ACC112 (cell line): Measurements from ENCODE around the gene EPB41L1.

ENCODE experiments used
- H2AFZ ChIP-seq: fragments of 200-600 bp; sonication (generic); one replicate; pipeline ENCODE4 v1.6.0; 2017; ENCODE audit warnings: antibody characterized with exemption, low read length; ENCODE audit not compliant: unreplicated experiment
- H3K27ac ChIP-seq: fragments of 200-600 bp; sonication (generic); 2 replicates; pipeline ENCODE4 v1.5.1; 2014; ENCODE audit warnings: low read depth, mild to moderate bottlenecking, antibody characterized with exemption, low read length, moderate library complexity
- H3K27me3 ChIP-seq: fragments of 200-600 bp; sonication (generic); 2 replicates; pipeline ENCODE4 v1.6.1; 2014; ENCODE audit warnings: mild to moderate bottlenecking, antibody characterized with exemption, low read length, moderate library complexity, mixed read lengths; ENCODE audit not compliant: insufficient read depth
- H3K36me3 ChIP-seq: fragments of 200-600 bp; sonication (generic); 2 replicates; pipeline ENCODE4 v1.6.1; 2016; ENCODE audit warnings: mild to moderate bottlenecking, antibody characterized with exemption, low read length, moderate library complexity, mixed read lengths; ENCODE audit not compliant: insufficient read depth
- H3K4me1 ChIP-seq: fragments of 200-600 bp; sonication (generic); one replicate; pipeline ENCODE4 v1.6.1; 2016; ENCODE audit warnings: low read length, mixed read lengths; ENCODE audit not compliant: insufficient read depth, unreplicated experiment, control insufficient read depth
- H3K4me3 ChIP-seq: fragments of 200-600 bp; sonication (generic); 2 replicates; pipeline ENCODE4 v1.5.1; 2014; ENCODE audit warnings: mild to moderate bottlenecking, low read depth, low read length
- H3K79me2 ChIP-seq: fragments of 200-600 bp; sonication (generic); one replicate; pipeline ENCODE4 v1.6.0; 2016; ENCODE audit warnings: low read length; ENCODE audit not compliant: control insufficient read depth, unreplicated experiment, insufficient read depth

Gene EPB41L1

DNA sequence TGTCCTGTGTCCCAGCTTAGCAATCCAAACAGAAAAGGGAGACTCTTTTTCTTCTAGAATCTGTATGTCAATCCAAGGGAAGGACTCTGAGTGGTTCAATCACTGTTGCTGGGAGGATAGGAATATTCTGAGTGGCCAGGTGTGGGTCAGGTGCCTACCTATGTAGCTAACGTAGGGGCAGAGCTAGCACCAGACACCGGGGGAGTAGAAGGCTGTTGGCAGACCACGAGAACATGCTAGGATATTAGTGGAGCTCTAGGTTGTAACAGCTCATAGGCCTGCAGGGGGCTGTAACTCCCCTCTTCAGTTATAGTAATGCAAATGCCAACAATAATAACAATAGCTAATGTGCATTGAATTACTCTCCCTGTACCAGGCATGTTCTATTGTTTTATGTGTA is 39.8 kb upstream of the EPB41L1 start:
- Histone ChIP-seq H3K4me1 (peaks cover 12% of the 10 kb centered on the region), H3K27ac (no peak overlapping the region), H3K4me3 (no peak overlapping the region), H3K36me3 (no peaks in the 10 kb centered on the region), H2AFZ (no peak overlapping the region), H3K79me2 (no peaks in the 10 kb centered on the region), H3K27me3 (no peaks in the 10 kb centered on the region)

DNA sequence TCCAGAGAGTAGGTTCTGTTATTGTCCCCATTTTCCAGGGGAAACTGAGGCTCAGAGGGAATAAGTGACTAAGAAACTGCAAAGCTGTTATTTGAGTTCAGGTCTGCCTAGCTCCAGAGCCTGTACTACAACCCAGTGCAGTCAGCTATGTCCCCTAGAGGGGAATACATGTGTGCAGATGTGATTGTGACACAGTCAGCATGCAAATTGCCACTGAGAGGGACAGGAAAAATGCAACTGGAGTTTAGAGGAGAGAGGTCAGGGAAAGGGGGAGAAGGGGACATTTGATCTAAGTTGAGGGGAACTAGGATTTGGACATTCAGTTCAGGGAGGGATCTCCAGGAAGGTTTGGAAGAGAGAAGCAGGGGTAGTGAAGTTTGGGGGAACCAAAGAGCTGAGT is 38.6 kb upstream of the EPB41L1 start:
- no peak overlapping the region for H3K4me3 ChIP-seq

DNA sequence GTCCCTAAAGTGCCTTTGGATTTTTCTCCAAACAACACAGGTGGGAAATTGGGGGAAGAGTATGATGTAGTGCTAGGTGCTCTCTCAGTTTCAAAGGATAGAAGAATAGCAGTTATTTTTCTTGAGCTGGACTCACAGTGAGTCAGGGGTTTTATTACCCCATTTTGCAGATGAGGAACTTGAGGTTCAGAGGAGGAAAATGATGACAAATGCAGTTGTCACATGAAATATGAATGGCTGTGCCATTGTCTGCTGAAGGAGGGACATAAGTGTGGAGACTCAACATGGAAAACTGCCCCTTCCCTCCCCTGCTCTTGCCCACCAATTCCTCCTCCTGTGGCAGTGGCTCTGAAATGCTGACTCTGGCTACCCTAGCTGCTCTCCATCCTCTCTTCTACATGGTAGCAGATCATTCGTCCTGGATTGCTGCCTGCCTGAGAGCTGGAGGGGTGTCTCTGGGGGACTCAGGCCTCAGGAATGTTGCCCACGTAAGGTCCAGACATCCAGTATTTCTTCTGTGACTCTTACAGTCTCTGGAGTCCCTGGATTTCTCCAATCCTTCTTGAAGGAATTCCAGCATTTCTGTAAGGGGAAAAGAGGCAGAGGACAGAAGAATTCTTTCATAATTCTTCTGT is 37.6 kb upstream of the EPB41L1 start:
- H3K36me3 ChIP-seq, result no peaks in the 10 kb centered on the region
- no peak overlapping the region for H3K4me3 ChIP-seq
- no peaks in the 10 kb centered on the region for H3K79me2 ChIP-seq
- no peak overlapping the region for H2AFZ ChIP-seq
- H3K27me3 ChIP-seq, result no peaks in the 10 kb centered on the region
- peaks cover 12% of the 10 kb centered on the region for H3K4me1 ChIP-seq
- H3K27ac ChIP-seq, result no peak overlapping the region; the same call in 1 of the 2 replicates

More for the DNA sequence above, 38.6 kb upstream of the EPB41L1 start:
- no peak overlapping the region for H3K27ac ChIP-seq
- peaks cover 12% of the 10 kb centered on the region for H3K4me1 ChIP-seq
- H3K79me2 ChIP-seq, result no peaks in the 10 kb centered on the region
- no peaks in the 10 kb centered on the region for H3K36me3 ChIP-seq
- H3K27me3 ChIP-seq, result no peaks in the 10 kb centered on the region
- H2AFZ ChIP-seq, result no peak overlapping the region

DNA sequence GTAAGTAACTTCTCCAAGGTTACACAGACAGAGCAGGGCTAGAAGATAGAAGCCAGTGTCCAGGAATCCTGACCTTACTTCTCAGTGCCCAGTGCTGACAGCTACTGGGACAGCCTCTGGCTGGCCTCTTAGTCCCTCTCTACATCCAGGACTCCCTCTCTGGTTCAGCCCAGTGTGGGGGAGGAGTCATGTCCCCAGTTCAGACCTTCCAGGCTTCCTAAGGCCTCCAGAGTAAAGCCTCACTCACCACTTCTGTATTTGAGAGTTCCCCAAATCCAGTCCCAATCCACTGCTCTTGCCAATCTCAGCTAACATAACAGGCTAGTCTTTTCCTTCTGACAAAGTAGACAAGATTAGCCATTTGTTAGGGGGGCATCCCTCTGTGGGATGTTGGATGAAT is 36.9 kb upstream of the EPB41L1 start:
- Histone ChIP-seq H3K79me2 (no peaks in the 10 kb centered on the region), H3K27me3 (no peaks in the 10 kb centered on the region), H3K36me3 (no peaks in the 10 kb centered on the region), H3K4me1 (peaks cover 12% of the 10 kb centered on the region), H3K4me3 (no peak overlapping the region), H3K27ac (no peak overlapping the region; the same call in 1 of the 2 replicates), H2AFZ (no peak overlapping the region)

DNA sequence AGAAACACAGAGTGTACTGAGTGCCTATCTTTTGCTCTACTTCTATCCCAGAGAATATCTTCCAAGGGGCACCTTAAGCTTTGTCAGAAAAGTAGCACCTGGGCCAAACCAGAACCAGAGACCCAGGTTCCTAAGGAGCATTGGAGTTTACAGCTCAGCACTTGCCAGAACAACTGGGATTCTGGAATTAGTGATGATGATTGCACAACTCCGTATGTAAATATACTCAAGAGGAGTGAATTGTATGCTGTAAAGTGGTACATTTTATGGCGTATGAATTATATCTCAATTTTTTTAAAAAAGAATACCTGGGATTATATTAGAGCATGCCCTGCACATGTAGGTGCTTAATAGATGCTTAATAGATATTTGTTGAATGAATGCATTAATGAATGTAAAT is 36.2 kb upstream of the EPB41L1 start:
- Histone ChIP-seq H3K36me3 (no peaks in the 10 kb centered on the region), H3K4me1 (peaks cover 12% of the 10 kb centered on the region), H3K27ac (no peak overlapping the region), H3K4me3 (no peak overlapping the region), H2AFZ (no peak overlapping the region), H3K27me3 (no peaks in the 10 kb centered on the region), H3K79me2 (no peaks in the 10 kb centered on the region)

DNA sequence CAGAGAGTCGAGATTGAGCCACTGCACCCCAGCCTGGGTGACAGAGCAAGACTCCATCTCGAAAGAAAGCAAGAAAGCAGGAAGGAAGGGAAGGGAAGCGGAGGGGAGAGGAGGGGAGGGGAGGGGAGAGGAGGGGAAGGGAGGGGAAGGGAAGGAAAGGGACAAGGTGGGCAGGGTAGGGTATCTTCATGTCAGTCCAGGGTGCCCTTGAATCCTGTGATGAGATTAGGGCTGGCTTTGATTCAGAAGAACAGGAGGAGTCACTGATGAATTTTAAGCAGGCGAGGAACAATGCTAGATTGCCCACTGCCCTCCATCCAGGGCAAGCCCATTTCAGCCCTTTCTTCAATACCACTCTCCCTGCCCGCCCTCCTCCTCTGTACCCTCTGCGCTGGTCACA is 35.0 kb upstream of the EPB41L1 start:
- no peaks in the 10 kb centered on the region for H3K27me3 ChIP-seq
- no peaks in the 10 kb centered on the region for H3K36me3 ChIP-seq
- peaks cover 12% of the 10 kb centered on the region for H3K4me1 ChIP-seq
- H3K4me3 ChIP-seq, result no peak overlapping the region
- H3K27ac ChIP-seq, result no peak overlapping the region
- no peaks in the 10 kb centered on the region for H3K79me2 ChIP-seq
- H2AFZ ChIP-seq, result no peak overlapping the region

DNA sequence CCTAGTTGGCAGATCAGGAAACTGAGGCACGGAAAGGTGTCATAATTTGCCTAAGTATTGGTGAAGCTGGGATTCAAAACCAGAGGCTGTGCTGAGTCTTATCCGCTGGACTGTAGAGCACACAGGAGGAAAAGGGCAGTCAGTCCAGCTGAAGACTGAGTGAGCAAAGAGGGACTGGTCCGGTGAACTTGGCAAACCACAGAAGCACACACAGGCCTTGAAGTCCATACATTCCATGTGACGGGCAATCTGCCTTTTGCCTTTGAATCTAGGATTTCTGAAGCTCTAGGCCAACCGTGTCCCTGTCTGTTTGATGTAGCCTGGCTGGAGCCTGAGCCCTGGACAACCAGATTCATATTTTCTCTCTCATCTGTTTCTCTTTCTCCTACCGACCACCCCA is 34.3 kb upstream of the EPB41L1 start:
- Histone ChIP-seq H3K27ac (no peak overlapping the region), H2AFZ (no peak overlapping the region), H3K4me3 (no peak overlapping the region), H3K27me3 (no peaks in the 10 kb centered on the region), H3K36me3 (no peaks in the 10 kb centered on the region), H3K79me2 (no peaks in the 10 kb centered on the region), H3K4me1 (peaks cover 12% of the 10 kb centered on the region)

DNA sequence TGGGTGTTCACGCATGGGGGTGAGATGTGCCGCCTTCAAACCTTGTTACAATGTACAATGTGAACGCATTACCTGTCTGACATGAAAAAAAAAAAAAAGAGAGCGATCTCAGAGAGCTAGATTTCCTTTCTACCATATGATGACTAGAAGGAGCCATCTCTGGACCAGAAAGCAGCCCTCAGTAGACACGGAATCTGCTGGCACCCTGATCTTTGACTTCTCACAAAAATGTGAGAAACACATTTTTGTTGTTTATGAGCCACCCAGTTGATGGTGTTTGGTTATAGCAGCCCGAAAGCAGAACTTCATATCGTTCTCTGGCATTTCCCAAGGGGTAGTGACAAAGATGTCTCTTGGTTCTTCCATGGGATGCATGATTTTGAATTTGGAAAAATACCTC is 33.5 kb upstream of the EPB41L1 start:
- H3K4me1 ChIP-seq, result peaks cover 12% of the 10 kb centered on the region
- no peak overlapping the region for H3K27ac ChIP-seq
- no peak overlapping the region for H2AFZ ChIP-seq
- H3K79me2 ChIP-seq, result no peaks in the 10 kb centered on the region
- H3K36me3 ChIP-seq, result no peaks in the 10 kb centered on the region
- H3K27me3 ChIP-seq, result no peaks in the 10 kb centered on the region
- no peak overlapping the region for H3K4me3 ChIP-seq

DNA sequence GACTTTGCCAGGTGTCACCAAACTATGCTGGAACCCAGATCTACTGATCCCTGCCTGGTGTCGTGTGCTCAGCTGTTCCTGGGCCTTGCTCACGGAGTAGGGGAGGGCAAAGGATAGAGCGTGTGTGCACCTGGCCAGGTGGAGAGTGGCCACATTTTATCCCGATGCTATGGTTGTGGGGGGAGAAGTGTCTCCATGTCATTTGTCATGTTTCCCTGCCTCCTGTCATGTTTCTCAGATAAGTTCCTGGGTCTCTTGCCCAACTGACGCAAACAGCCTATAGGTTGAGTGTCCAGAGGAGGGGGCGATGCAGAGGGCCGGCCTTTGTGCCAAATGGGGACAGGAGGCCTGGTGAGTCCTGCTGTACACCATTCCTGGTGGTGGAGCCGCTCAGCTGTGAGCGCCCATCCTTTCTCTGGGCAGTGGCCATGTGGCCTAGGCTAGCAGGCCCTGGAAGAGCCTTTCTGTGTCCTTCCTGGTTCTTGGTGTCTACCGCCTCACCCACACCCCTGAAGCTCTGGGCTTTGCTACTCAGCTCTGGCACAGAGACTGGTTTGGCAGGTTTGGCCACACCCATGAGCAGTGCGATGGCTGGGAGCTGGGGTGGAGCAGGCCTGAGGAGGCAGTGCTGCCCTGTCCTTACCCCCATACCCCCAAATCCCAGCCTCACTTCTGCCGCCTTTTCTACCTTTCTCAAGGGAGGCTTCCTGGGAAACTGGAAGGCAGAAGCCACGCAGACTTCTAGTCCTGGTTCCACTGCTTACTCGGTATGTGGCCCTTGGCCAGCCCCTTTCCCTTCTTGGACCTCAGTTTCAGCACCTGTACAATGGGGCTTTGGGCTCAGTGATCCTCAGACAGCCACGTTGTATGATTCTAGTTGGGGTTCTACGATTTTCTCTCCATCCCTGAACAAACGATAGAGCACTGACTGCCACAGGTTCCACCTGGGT is 32.3 kb upstream of the EPB41L1 start:
- Histone ChIP-seq H3K79me2 (no peaks in the 10 kb centered on the region), H3K27ac (no peak overlapping the region), H3K4me1 (peaks cover 1% of the 10 kb centered on the region), H2AFZ (no peak overlapping the region), H3K27me3 (no peaks in the 10 kb centered on the region), H3K4me3 (no peak overlapping the region), H3K36me3 (no peaks in the 10 kb centered on the region)

DNA sequence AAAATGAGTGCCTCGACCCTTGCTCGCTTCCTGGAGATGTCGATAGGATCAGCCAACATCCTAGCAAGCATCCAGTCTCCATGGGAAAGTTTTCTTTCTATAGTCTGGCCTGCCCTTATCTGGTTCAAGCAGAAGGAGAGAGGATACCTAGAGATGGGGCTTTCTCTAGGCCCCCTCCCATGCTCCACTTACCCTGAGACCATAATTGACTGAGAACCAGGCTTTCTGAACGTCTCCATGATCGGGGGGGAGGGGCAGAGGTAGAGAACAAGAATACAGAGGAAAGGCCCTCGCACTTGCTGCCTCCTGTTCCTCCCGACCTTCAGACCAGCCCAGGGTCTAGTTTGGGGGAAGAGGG is 31.6 kb upstream of the EPB41L1 start:
- Histone ChIP-seq H3K4me1 (peaks cover 7% of the 10 kb centered on the region), H3K4me3 (no peak overlapping the region), H3K27ac (no peak overlapping the region), H3K27me3 (no peaks in the 10 kb centered on the region), H3K79me2 (no peaks in the 10 kb centered on the region), H3K36me3 (no peaks in the 10 kb centered on the region), H2AFZ (no peak overlapping the region)

DNA sequence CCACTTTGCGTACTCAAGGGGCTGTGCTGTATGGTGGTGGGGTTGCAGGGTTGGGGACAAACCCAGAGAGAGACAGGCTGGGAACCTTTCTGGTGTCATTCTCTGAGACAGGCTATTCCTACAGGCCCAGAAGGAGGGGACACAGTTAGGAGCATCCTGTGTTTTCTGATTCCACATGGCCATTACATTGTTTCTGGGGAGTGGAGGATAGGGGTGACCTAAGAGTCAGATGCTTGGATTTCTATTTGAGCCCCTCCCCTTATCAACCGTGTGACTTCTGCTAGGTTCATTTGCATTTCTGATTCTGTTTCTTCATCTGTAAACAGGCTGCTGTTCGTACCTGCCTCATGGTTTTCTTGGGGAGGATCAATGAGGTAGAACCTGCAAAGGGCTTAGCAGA is 29.4 kb upstream of the EPB41L1 start:
- Histone ChIP-seq H3K4me1 (peaks cover 23% of the 10 kb centered on the region), H2AFZ (no peak overlapping the region), H3K27me3 (no peaks in the 10 kb centered on the region), H3K27ac (no peak overlapping the region), H3K4me3 (no peak overlapping the region), H3K36me3 (no peaks in the 10 kb centered on the region), H3K79me2 (no peaks in the 10 kb centered on the region)
